Brain microvascular endothelial cell (primary cell): ENCODE measurements around the gene KDM6B.

ENCODE experiments used
- DNase-seq: peaks from one replicate; pipeline ENCODE4 v3.0.0-alpha.2; 2020
- H3K27ac ChIP-seq: fragments of 250-450 bp; sonication (Bioruptor Pico); 2 replicates; pipeline ENCODE4 v1.5.1; 2020; ENCODE audit warnings: mild to moderate bottlenecking, moderate library complexity
- H3K27me3 ChIP-seq: fragments of 250-450 bp; sonication (Bioruptor Pico); replicated peaks from 2 replicates; pipeline ENCODE4 v1.5.1; 2020; ENCODE audit warnings: mild to moderate bottlenecking
- H3K36me3 ChIP-seq: fragments of 250-450 bp; sonication (Bioruptor Pico); replicated peaks from 2 replicates; pipeline ENCODE4 v1.5.1; 2020; ENCODE audit warnings: mild to moderate bottlenecking
- H3K4me3 ChIP-seq: 2 replicates; pipeline ENCODE4 v1.5.1; 2011; ENCODE audit warnings: low read depth, mild to moderate bottlenecking, control low read depth, low read length, moderate library complexity
- CTCF ChIP-seq: IDR thresholded peaks from 2 replicates; pipeline ENCODE4 v1.5.1; 2011; ENCODE audit warnings: low read depth, mild to moderate bottlenecking, moderate library complexity, low read length, control low read depth, inconsistent platforms; ENCODE audit errors: missing control alignments
- in situ Hi-C: cut with HindIII; loops from 2 replicates; pipeline ENCODE4 v1.10.0; 2017; ENCODE audit warnings: low sequenced_read_pairs, low pct_ligation_motif_present

KDM6B gene

GRCh38 chr17:7811251-7811650 is 22.8 kb upstream of the KDM6B start:
- H3K27ac ChIP-seq = no peak overlapping the region
- in situ Hi-C loops = no loop called here
- H3K4me3 ChIP-seq = no peak overlapping the region
- DNase-seq = no peak
- H3K27me3 ChIP-seq = no peaks in the 10 kb centered on the region
- no peak for TF ChIP-seq CTCF
- no peaks in the 10 kb centered on the region for H3K36me3 ChIP-seq

GRCh38 chr17:7814969-7815368 is 19.0 kb upstream of the KDM6B start:
- no peak for TF ChIP-seq CTCF
- in situ Hi-C loops = no loop called here
- DNase-seq = no peak
- H3K27ac ChIP-seq = no peak overlapping the region
- no peaks in the 10 kb centered on the region for H3K36me3 ChIP-seq
- H3K4me3 ChIP-seq = no peak overlapping the region
- H3K27me3 ChIP-seq = no peaks in the 10 kb centered on the region

GRCh38 chr17:7816926-7817642 is 16.9 kb upstream of the KDM6B start:
- DNase-seq = no peak
- no peak overlapping the region for H3K4me3 ChIP-seq
- in situ Hi-C loops = no loop called here
- H3K27me3 ChIP-seq = no peaks in the 10 kb centered on the region
- TF ChIP-seq CTCF = no peak
- H3K36me3 ChIP-seq = no peaks in the 10 kb centered on the region
- H3K27ac ChIP-seq = no peak overlapping the region

- TF ChIP-seq CTCF = no peak
- H3K27ac ChIP-seq = no peak overlapping the region
- DNase-seq = no peak
- H3K36me3 ChIP-seq = no peaks in the 10 kb centered on the region
- H3K27me3 ChIP-seq = no peaks in the 10 kb centered on the region
- no peak overlapping the region for H3K4me3 ChIP-seq
- in situ Hi-C loops = no loop called here
Observed at GRCh38 chr17:7817643-7817964, 16.4 kb upstream of the KDM6B start.

- in situ Hi-C loops = no loop called here
- H3K4me3 ChIP-seq = no peak overlapping the region
- TF ChIP-seq CTCF = no peak
- no peaks in the 10 kb centered on the region for H3K36me3 ChIP-seq
- no peak for DNase-seq
- H3K27me3 ChIP-seq = no peaks in the 10 kb centered on the region
- no peak overlapping the region for H3K27ac ChIP-seq
Observed at GRCh38 chr17:7818026-7818425, 16.0 kb upstream of the KDM6B start.
